ENCODE data around the gene CAMTA1. TPM values are rescaled to one million over a fixed set of nuclear protein-coding genes. Genes with fewer than 3 reads are reported as not detected.

Gene CAMTA1
- total RNA-seq, 1 donor from 2014 or later: 77.6 TPM

DNA sequence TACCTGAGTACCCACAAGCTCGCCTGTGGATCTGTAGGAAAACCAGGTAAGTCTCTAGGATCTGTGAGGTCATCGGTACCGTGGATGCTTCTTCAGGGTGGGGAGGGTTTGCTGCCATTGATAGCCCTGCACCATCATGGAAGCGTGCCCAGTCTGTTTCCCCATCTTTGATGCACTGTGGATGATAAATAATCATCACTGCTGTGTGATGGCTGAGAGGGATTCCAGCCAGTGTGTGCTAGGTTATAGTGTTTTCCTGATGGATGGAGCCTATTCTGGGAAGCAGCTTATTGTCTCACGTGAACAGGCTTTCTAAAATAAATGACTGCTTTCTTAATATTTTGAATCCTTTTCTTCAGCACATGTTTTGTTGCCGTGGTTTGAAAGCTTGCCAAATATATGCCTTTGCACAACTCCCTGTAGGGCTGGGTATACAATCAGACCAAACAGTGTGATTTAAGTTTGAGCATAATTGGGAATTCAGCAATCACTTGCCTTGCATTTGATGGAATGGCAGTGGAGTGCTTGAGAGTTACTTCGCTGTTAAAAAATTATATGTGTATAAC lies 113.8 kb downstream of the CAMTA1 start:
- Histone ChIP-seq H3K9me3 (ENCODE audit: insufficient read depth, low read depth, low read length) (no peaks in the 10 kb centered on the region), H3K4me1 (ENCODE audit: insufficient read depth, low read length) (no peaks in the 10 kb centered on the region), H4K20me1 (ENCODE audit: insufficient read depth, low read length) (peaks cover 6% of the 10 kb centered on the region), H3K36me3 (ENCODE audit: insufficient read depth, low read length) (no peaks in the 10 kb centered on the region), H3K4me3 (ENCODE audit: insufficient read depth, low read depth, low read length) (no peak overlapping the region), H3K9ac (ENCODE audit: low read length) (no peak overlapping the region), H3K27me3 (ENCODE audit: insufficient read depth, low read length) (no peaks in the 10 kb centered on the region), H3K4me2 (ENCODE audit: low read length) (no peak overlapping the region), H3K27ac (ENCODE audit: low read depth, low read length) (no peak overlapping the region), H3K79me2 (ENCODE audit: insufficient read depth, low read length) (no peaks in the 10 kb centered on the region), H2AFZ (ENCODE audit: low read depth, low read length) (no peak overlapping the region)
- H3K36me3 Mint-ChIP-seq (ENCODE audit: low read depth, unreplicated experiment): no peaks in the 10 kb centered on the region
- no peaks in the 10 kb centered on the region for H3K27me3 Mint-ChIP-seq (ENCODE audit: low read depth, unreplicated experiment)
- DNase-seq (ENCODE audit: low read depth): no peak
- TF ChIP-seq, protein P1, sequence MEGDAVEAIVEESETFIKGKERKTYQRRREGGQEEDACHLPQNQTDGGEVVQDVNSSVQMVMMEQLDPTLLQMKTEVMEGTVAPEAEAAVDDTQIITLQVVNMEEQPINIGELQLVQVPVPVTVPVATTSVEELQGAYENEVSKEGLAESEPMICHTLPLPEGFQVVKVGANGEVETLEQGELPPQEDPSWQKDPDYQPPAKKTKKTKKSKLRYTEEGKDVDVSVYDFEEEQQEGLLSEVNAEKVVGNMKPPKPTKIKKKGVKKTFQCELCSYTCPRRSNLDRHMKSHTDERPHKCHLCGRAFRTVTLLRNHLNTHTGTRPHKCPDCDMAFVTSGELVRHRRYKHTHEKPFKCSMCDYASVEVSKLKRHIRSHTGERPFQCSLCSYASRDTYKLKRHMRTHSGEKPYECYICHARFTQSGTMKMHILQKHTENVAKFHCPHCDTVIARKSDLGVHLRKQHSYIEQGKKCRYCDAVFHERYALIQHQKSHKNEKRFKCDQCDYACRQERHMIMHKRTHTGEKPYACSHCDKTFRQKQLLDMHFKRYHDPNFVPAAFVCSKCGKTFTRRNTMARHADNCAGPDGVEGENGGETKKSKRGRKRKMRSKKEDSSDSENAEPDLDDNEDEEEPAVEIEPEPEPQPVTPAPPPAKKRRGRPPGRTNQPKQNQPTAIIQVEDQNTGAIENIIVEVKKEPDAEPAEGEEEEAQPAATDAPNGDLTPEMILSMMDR (IDR thresholded peaks at IDR 0.05; ENCODE audit: insufficient read depth, low read depth, low read length): no peak
- no peak for TF ChIP-seq EZH2 (IDR thresholded peaks at IDR 0.05; ENCODE audit: insufficient read depth, low read length)
- FAIRE-seq: no peak
- no peak overlapping the region for H3K27ac Mint-ChIP-seq (ENCODE audit: unreplicated experiment)
- H3K4me3 Mint-ChIP-seq (ENCODE audit: unreplicated experiment): no peak overlapping the region
- H3K4me1 Mint-ChIP-seq (ENCODE audit: low read depth, unreplicated experiment): no peaks in the 10 kb centered on the region
- no peaks in the 10 kb centered on the region for H3K9me3 Mint-ChIP-seq (ENCODE audit: unreplicated experiment)

DNA sequence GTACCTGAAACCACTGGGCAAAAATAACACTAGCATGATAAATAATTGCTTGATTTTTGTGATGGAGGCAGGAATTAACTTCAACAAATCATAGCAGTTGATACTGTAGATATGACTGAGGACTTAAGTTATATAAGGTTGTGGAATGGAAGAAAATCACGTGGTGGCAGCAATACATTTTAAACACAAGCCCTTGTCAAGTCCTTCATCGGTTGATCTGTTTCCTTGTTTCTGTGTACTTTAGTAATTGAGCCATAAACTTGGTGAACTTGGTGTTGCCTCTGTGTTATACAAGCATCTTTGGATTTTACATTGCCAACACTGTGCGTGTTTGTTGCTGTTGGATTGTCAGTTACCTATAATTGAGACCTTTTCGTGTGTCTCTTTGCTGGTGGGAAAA lies 114.4 kb downstream of the CAMTA1 start:
- no peaks in the 10 kb centered on the region for H3K9me3 ChIP-seq (ENCODE audit: insufficient read depth, low read depth, low read length)
- H3K79me2 ChIP-seq (ENCODE audit: insufficient read depth, low read length): no peaks in the 10 kb centered on the region
- H3K27ac ChIP-seq (ENCODE audit: low read depth, low read length): no peak overlapping the region
- no peaks in the 10 kb centered on the region for H3K36me3 Mint-ChIP-seq (ENCODE audit: low read depth, unreplicated experiment)
- no peaks in the 10 kb centered on the region for H3K4me1 ChIP-seq (ENCODE audit: insufficient read depth, low read length)
- peaks cover 6% of the 10 kb centered on the region for H4K20me1 ChIP-seq (ENCODE audit: insufficient read depth, low read length)
- H3K4me1 Mint-ChIP-seq (ENCODE audit: low read depth, unreplicated experiment): no peaks in the 10 kb centered on the region
- H3K36me3 ChIP-seq (ENCODE audit: insufficient read depth, low read length): no peaks in the 10 kb centered on the region
- no peak overlapping the region for H3K27ac Mint-ChIP-seq (ENCODE audit: unreplicated experiment)
- FAIRE-seq (no peak), DNase-seq (ENCODE audit: low read depth) (no peak)
- no peak overlapping the region for H3K4me3 ChIP-seq (ENCODE audit: insufficient read depth, low read depth, low read length)
- no peaks in the 10 kb centered on the region for H3K27me3 Mint-ChIP-seq (ENCODE audit: low read depth, unreplicated experiment)
- no peak overlapping the region for H3K9ac ChIP-seq (ENCODE audit: low read length)
- TF ChIP-seq, protein P1 (IDR thresholded peaks at IDR 0.05; ENCODE audit: insufficient read depth, low read depth, low read length): no peak
- no peak for TF ChIP-seq EZH2 (IDR thresholded peaks at IDR 0.05; ENCODE audit: insufficient read depth, low read length)
- no peaks in the 10 kb centered on the region for H3K27me3 ChIP-seq (ENCODE audit: insufficient read depth, low read length)
- no peak overlapping the region for H3K4me2 ChIP-seq (ENCODE audit: low read length)
- H3K9me3 Mint-ChIP-seq (ENCODE audit: unreplicated experiment): no peaks in the 10 kb centered on the region
- no peak overlapping the region for H2AFZ ChIP-seq (ENCODE audit: low read depth, low read length)
- H3K4me3 Mint-ChIP-seq (ENCODE audit: unreplicated experiment): no peak overlapping the region

DNA sequence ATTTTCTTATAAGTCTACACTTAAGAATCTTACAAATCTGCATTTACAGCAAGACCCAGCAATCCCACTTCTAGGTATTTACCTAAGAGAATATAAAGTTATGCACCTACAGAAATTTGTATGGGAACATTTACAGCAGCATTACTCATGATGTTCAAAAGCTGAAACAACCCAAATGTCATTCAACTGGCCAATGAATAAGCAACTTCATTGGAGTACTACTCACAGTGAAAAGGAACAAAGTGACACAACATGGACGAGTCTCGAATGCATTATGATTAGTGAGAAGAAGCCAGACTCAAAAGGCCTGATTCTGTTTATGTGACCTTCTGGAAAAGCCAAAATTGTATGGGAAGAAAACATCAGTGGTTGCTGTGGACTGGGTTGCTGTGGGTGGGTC lies 116.9 kb downstream of the CAMTA1 start:
- Histone ChIP-seq H3K9me3 (ENCODE audit: insufficient read depth, low read depth, low read length) (no peaks in the 10 kb centered on the region), H3K4me3 (ENCODE audit: insufficient read depth, low read depth, low read length) (no peak overlapping the region), H2AFZ (ENCODE audit: low read depth, low read length) (no peak overlapping the region), H3K4me2 (ENCODE audit: low read length) (no peak overlapping the region), H3K27ac (ENCODE audit: low read depth, low read length) (no peak overlapping the region), H3K4me1 (ENCODE audit: insufficient read depth, low read length) (no peaks in the 10 kb centered on the region), H3K9ac (ENCODE audit: low read length) (no peak overlapping the region), H4K20me1 (ENCODE audit: insufficient read depth, low read length) (peaks cover 4% of the 10 kb centered on the region), H3K27me3 (ENCODE audit: insufficient read depth, low read length) (no peaks in the 10 kb centered on the region), H3K36me3 (ENCODE audit: insufficient read depth, low read length) (no peaks in the 10 kb centered on the region), H3K79me2 (ENCODE audit: insufficient read depth, low read length) (no peaks in the 10 kb centered on the region)
- TF ChIP-seq, protein P1 (IDR thresholded peaks at IDR 0.05; ENCODE audit: insufficient read depth, low read depth, low read length): no peak
- no peak for TF ChIP-seq EZH2 (IDR thresholded peaks at IDR 0.05; ENCODE audit: insufficient read depth, low read length)
- no peak overlapping the region for H3K27ac Mint-ChIP-seq (ENCODE audit: unreplicated experiment)
- no peaks in the 10 kb centered on the region for H3K36me3 Mint-ChIP-seq (ENCODE audit: low read depth, unreplicated experiment)
- H3K27me3 Mint-ChIP-seq (ENCODE audit: low read depth, unreplicated experiment): no peaks in the 10 kb centered on the region
- FAIRE-seq (no peak), DNase-seq (ENCODE audit: low read depth) (no peak)
- no peak overlapping the region for H3K4me3 Mint-ChIP-seq (ENCODE audit: unreplicated experiment)
- H3K9me3 Mint-ChIP-seq (ENCODE audit: unreplicated experiment): no peaks in the 10 kb centered on the region
- H3K4me1 Mint-ChIP-seq (ENCODE audit: low read depth, unreplicated experiment): no peaks in the 10 kb centered on the region

All from astrocyte (in vitro differentiated cells and primary cell).